ENCODE measurements around the gene HOXA6. TPM values are rescaled to one million over a fixed set of nuclear protein-coding genes. Genes with fewer than 3 reads are reported as not detected.

Gene HOXA6
- polyA plus RNA-seq, 1 experiment, result 0.77 TPM

DNA sequence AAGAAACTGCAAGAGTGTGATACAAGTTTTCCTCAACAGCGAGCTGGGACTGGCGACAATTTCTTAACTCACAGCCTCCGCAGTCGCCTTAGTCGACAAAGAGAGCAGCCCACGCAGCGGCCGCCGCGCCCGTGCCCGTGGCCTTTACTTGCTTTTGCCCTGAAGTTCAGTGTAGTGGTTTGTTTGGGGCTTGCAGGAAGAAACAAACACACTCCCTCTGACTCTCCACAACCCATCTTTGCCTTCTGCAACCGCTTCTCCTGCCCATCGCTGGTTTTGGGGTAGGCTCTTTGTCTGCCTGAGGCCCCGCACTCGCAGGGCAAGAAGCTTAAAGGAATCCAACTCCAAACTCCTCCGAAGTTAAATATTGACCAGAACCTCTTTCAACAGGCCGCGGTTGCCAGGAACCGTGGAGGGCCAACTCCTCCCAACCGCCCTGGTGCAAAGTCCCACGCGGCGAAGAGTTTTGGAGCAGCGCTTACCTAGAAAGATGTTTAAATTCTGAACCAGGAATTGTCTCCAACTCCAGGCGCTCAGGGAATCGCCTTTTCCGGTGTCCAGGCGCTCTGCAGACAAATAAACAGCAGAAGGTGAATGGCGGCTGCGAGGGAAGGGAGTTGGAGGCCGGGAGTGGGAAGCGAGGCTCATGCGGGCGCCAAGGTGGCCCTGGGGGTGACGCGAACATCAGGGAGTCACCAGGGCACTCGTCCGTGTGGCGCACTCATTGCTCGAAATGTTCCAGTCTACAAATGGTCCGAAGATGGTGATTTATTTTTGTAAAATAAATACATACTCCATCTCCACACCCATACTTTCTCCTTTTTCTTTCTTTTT is 25.3 kb downstream of the HOXA6 start:
- no peak overlapping the region for H3K4me3 ChIP-seq (ENCODE audit: low read depth, low read length)
- no peak for TF ChIP-seq CTCF (IDR thresholded peaks at IDR 0.05; ENCODE audit: insufficient read depth, low read depth, low read length)
- no peaks in the 10 kb centered on the region; the same call in 1 of the 2 replicates for H3K27me3 ChIP-seq (ENCODE audit: control insufficient read depth, insufficient read depth, low read length)
- ChIA-PET POLR2A (no interaction called here), CTCF (no interaction called here)
- no peaks in the 10 kb centered on the region for H3K36me3 ChIP-seq (ENCODE audit: control insufficient read depth, insufficient read depth, low read length)
- no peak for DNase-seq (ENCODE audit: low read depth)

- DNase-seq (ENCODE audit: low read depth), result no peak
- POLR2A ChIA-PET, result no interaction called here
- Histone ChIP-seq H3K36me3 (ENCODE audit: control insufficient read depth, insufficient read depth, low read length) (no peaks in the 10 kb centered on the region), H3K4me3 (ENCODE audit: low read depth, low read length) (no peak overlapping the region), H3K27me3 (ENCODE audit: control insufficient read depth, insufficient read depth, low read length) (peaks cover 1% of the 10 kb centered on the region; the same call in 1 of the 2 replicates)
- TF ChIP-seq CTCF (IDR thresholded peaks at IDR 0.05; ENCODE audit: insufficient read depth, low read depth, low read length), result no peak
- CTCF ChIA-PET, result no interaction called here
Observed at GRCh38 chr7:27121684-27122076, 25.9 kb downstream of the HOXA6 start.

- POLR2A ChIA-PET, result no interaction called here
- no peak for TF ChIP-seq CTCF (IDR thresholded peaks at IDR 0.05; ENCODE audit: insufficient read depth, low read depth, low read length)
- Histone ChIP-seq H3K36me3 (ENCODE audit: control insufficient read depth, insufficient read depth, low read length) (no peaks in the 10 kb centered on the region; the same call in 1 of the 2 replicates), H3K4me3 (ENCODE audit: low read depth, low read length) (no peak overlapping the region), H3K27me3 (ENCODE audit: control insufficient read depth, insufficient read depth, low read length) (peaks cover 6% of the 10 kb centered on the region; the same call in 1 of the 2 replicates)
- CTCF ChIA-PET, result interaction anchor here (1.1 to 1.8 kb wide), 2 partner anchors 14 to 266 kb away, joined by 3 to 4 read pairs; no protein-coding TSS in a partner anchor
- no peak for DNase-seq (ENCODE audit: low read depth)
Observed at GRCh38 chr7:27119412-27119911, 28.1 kb downstream of the HOXA6 start.

DNA sequence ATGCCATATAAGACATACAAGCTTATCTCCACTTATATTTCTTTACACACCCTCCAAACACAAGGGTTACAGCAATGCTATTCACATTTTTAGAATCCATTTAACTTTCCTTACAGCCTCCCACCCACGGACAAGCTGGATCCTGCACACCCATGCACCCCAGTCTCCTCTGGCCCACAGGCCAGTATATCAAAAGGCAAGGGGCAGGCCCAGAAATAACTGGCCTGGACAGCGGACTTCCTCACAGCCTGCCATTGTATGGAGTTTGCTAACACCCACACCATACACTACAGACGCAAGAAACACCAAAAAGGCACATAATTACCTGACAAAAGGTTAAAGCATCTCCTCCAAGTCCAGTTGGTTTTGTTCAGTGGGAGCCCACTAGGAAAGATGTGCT is 29.0 kb downstream of the HOXA6 start:
- no peak for DNase-seq (ENCODE audit: low read depth)
- Histone ChIP-seq H3K4me3 (ENCODE audit: low read depth, low read length) (no peak overlapping the region), H3K27me3 (ENCODE audit: control insufficient read depth, insufficient read depth, low read length) (peaks cover 8% of the 10 kb centered on the region; the same call in 1 of the 2 replicates), H3K36me3 (ENCODE audit: control insufficient read depth, insufficient read depth, low read length) (no peaks in the 10 kb centered on the region; the same call in 1 of the 2 replicates)
- ChIA-PET POLR2A (no interaction called here), CTCF (interaction anchor here (1.8 kb wide), 1 partner anchor 13 kb away, joined by 4 read pairs; no protein-coding TSS in a partner anchor)
- no peak for TF ChIP-seq CTCF (IDR thresholded peaks at IDR 0.05; ENCODE audit: insufficient read depth, low read depth, low read length)

DNA sequence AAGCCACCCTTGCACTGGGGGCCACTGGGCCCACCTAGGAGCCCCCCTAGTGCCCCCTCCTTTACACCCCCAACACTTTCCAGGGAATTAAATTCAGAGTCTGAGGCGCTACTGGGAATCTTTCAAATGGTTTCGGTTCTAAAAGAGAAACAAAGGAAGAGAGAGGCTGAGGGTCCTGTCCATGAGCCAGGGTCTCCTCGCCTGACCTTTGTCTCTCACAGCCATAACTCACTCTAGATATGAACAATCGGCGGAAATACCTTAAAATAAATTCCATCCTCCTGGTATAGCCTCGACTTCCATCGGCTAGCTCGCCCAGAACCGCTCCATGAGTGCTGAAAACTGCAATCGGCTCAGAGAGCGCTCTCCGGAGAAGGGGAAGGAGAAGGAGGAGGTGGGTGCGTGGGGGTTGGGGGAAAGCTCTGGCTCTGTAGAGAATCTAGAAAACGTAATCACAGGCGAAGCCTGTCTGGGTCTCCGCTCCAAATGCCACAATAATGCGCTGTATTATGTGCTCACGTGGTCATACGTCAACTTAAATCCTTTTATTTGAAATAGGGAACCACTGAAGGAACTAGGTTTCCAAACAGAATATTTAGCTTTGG is 29.6 kb downstream of the HOXA6 start:
- DNase-seq (ENCODE audit: low read depth), result no peak
- POLR2A ChIA-PET, result no interaction called here

More for the DNA sequence above, 29.6 kb downstream of the HOXA6 start:
- TF ChIP-seq CTCF (IDR thresholded peaks at IDR 0.05; ENCODE audit: insufficient read depth, low read depth, low read length), result no peak
- H3K4me3 ChIP-seq (ENCODE audit: low read depth, low read length), result no peak overlapping the region
- H3K36me3 ChIP-seq (ENCODE audit: control insufficient read depth, insufficient read depth, low read length), result no peaks in the 10 kb centered on the region; the same call in 1 of the 2 replicates
- CTCF ChIA-PET, result interaction anchor here (1.8 kb wide), 1 partner anchor 12 kb away, joined by 4 read pairs; no protein-coding TSS in a partner anchor
- peaks cover 10% of the 10 kb centered on the region; the same call in 1 of the 2 replicates for H3K27me3 ChIP-seq (ENCODE audit: control insufficient read depth, insufficient read depth, low read length)

All from BJ (cell line).